Memory B cell (primary cell): ENCODE data around the gene ZNF816.
"Not testable (repeated sequence)": the region's sequence is repeated elsewhere in the genome, so short reads cannot be mapped to it uniquely, and the experiment has no call there.

Experiments used
- ATAC-seq: fragments of 150-1000 bp; cut with Tn5 transposase; 2 replicates; pipeline ENCODE4 v1.10.0; 2021; ENCODE audit warnings: low read depth, mild to moderate bottlenecking, moderate library complexity
- DNase-seq, 2 donors: peaks; one replicate each; pipeline ENCODE4 v3.0.0; 2022; ENCODE audit warnings: low spot score in 2 of 2
- H3K27ac Mint-ChIP-seq: one replicate; pipeline ENCODE4 v1.8.0; 2022; ENCODE audit warnings: mild to moderate bottlenecking, moderate library complexity, mixed read lengths
- H3K27me3 Mint-ChIP-seq: one replicate; pipeline ENCODE4 v1.8.0; 2022; ENCODE audit warnings: mixed read lengths
- H3K36me3 Mint-ChIP-seq: one replicate; pipeline ENCODE4 v1.8.0; 2022; ENCODE audit warnings: mild to moderate bottlenecking, mixed read lengths
- H3K4me1 Mint-ChIP-seq: one replicate; pipeline ENCODE4 v1.8.0; 2022; ENCODE audit warnings: mixed read lengths
- H3K4me3 Mint-ChIP-seq: one replicate; pipeline ENCODE4 v1.8.0; 2022; ENCODE audit warnings: mild to moderate bottlenecking, moderate library complexity, mixed read lengths
- H3K9me3 Mint-ChIP-seq: one replicate; pipeline ENCODE4 v1.8.0; 2022; ENCODE audit warnings: mixed read lengths

The ZNF816 gene

DNA sequence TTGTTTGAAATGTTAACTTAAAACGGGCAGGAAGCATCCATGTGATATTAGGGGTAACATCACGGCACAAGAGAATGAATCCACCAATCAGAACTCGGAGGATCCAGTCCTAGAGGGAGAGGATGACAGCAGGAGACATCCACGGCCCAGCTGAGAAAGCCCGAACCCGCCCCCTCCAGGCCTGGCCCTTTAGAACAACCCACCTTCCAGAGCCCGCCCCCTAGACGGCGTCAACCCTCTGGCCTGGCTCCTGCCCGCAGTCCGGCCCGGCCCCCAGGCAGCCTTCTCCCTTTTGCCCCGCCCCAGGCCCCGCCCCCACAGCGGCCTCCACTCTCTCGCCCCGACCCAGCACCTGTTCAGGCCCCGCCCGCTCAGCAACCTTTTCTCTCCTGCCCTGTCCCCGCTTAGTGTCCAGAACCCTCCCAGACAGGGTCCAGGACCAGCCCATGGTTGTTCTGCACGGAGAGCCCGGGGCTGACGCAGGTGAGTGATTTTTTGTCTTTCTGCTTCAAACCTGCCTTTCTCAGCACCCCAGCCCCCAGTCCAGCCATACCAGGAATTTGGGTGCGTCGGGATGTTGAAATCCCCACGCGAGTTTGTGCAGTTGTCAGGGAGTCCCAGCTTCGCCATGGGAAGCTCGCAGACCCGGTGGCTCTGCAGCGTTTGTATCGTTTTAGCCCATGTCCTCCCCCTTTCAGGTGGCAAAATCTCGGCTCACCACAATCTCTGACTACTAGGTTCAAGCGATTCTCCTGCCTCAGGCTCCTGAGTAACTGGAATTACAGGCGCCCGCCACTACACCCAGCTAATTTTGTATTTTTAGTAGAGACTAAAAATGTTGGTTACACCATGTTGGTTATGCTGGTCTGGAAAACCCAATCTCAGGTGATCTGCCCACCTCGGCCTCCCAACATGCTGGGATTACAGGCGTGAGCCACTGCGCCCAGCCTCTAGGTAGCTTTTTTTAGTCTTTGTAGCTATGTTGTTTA, 16.1 kb downstream of the ZNF816 start:
- H3K9me3 Mint-ChIP-seq = peaks cover 10% of the 10 kb centered on the region
- peaks cover 3% of the 10 kb centered on the region for H3K4me1 Mint-ChIP-seq

DNA sequence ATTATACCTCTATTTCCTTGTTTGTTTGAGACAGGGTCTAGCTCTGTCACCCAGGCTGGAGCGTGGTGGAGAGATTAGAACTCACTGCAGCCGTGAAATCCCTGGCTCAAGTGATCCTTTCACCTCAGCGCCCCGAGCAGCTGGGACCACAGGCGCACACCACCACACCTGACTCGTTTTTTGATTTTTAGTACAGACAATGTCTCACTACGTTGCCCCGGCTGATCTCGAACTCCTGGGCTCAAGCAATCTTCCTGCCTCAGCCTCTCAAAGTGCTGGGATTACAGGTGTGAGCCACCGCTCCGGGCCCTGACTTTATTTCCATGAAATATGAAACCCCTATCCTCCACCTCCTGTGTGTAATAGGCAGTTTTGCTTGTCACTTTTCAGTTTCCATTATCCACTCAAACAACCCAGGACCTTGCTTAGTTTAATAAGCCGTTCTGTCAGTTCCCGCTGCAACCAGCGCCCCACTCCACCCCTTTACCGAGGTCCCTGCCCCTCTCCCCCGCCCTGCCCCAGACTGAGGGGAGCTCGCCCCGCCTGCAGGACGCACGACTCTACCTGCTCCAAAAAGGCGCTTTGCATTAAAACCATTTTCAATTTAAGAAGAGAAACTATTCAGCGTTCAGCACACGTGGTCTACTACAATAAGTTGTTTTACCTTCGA, 16.9 kb downstream of the ZNF816 start:
- DNase-seq = no peak
- no peak overlapping the region for H3K27ac Mint-ChIP-seq
- peaks cover 9% of the 10 kb centered on the region for H3K9me3 Mint-ChIP-seq
- H3K4me3 Mint-ChIP-seq = no peak overlapping the region
- no peaks in the 10 kb centered on the region for H3K27me3 Mint-ChIP-seq
- H3K4me1 Mint-ChIP-seq = peaks cover 9% of the 10 kb centered on the region
- ATAC-seq = no peak
- peaks cover 18% of the 10 kb centered on the region for H3K36me3 Mint-ChIP-seq

More for the DNA sequence above, 16.1 kb downstream of the ZNF816 start:
- Mint-ChIP-seq H3K27ac (no peak overlapping the region), H3K27me3 (no peaks in the 10 kb centered on the region), H3K36me3 (peaks cover 24% of the 10 kb centered on the region), H3K4me3 (no peak overlapping the region)
- ATAC-seq (no peak), DNase-seq (no peak)

GRCh38 chr19:52944703-52945493, 17.8 kb downstream of the ZNF816 start:
- not testable (repeated sequence) for H3K27ac Mint-ChIP-seq, H3K4me3 Mint-ChIP-seq, H3K36me3 Mint-ChIP-seq, DNase-seq, H3K9me3 Mint-ChIP-seq, H3K27me3 Mint-ChIP-seq, ATAC-seq, H3K4me1 Mint-ChIP-seq

- Mint-ChIP-seq H3K4me1 (peaks cover 9% of the 10 kb centered on the region), H3K27me3 (no peaks in the 10 kb centered on the region), H3K9me3 (peaks cover 1% of the 10 kb centered on the region), H3K27ac (no peak overlapping the region), H3K4me3 (no peak overlapping the region), H3K36me3 (peaks cover 4% of the 10 kb centered on the region)
- no peak for DNase-seq
- no peak for ATAC-seq
Measured at GRCh38 chr19:52943884-52944643, 18.6 kb downstream of the ZNF816 start.

DNA sequence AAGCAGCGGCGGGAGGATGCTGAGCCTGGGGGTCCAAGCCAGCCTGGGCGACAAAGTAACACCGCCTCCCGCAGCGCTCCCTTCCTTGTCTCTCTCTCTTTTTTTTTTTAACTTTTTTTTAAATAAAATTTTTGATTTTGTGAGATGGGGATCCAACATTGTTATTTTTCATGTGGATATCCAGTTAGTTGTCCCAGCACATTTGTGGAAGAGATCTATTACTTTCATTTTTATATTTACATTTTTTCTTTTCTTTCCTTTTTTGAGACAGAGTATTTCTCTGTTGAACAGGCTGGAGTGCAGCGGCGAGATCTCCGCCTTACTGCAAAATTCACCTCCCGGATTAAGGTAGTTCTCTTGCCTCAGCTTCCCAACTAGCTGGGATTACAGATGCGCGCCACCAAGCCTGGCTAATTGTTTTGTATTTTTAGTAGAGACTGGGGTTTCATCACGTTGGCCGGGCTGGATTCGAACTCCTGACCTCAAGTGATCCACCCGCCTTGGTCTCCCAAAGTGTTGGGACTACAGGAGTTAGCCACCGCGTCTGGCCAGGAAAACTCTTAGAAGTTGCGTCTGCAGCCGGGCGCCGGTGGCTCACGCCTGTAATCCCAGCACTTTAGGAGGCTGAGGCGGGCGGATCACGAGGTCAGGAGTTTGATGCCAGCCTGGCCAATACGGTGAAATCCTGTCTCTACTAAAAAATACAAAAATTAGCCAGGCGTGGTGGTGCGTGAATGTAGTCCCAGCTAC, 19.4 kb downstream of the ZNF816 start:
- H3K9me3 Mint-ChIP-seq = peaks cover 1% of the 10 kb centered on the region
- no peak for DNase-seq
- H3K27me3 Mint-ChIP-seq = no peaks in the 10 kb centered on the region
- H3K4me1 Mint-ChIP-seq = peaks cover 12% of the 10 kb centered on the region
- no peak for ATAC-seq
- H3K4me3 Mint-ChIP-seq = peak overlapping the region; percentile 87
- H3K27ac Mint-ChIP-seq = no peak overlapping the region
- H3K36me3 Mint-ChIP-seq = peaks cover 9% of the 10 kb centered on the region

DNA sequence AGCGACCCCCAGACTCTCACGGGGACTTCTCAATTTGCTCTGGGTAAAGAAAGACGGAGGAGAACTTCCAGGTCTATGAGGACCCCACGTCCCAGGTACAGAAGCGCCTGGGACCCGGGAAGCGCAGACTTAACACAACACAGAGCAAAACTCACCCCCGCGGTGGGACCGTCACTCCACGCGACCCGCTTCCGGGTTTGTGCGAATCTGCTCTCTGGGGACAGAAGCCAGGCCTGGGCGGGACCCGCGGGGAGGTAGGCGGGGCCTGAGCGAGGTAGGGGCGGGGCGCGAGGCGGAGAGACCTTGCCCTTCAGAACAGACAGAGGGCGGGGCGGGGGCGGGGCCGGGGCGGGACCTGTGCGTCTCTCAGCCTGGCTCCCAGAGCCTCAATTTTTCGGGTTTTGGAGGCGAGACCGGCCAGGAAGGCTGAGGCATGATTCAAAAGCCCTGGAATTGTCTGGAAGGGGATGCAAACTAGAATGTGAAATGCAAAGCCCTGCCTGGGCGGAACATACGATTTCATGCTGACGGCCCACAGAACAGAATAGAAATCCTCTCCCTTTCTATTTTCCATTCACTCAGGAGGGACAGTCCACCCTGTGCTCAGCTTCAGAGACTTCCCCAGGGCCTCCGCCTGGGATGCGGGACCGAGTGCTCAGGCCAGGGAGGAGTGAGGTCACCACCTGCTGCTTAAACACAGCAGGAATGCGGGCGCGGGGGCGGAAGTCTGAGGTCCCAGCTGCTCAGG, 20.1 kb downstream of the ZNF816 start:
- DNase-seq (peak; percentile 99), ATAC-seq (peak; percentile 98)
- H3K27ac Mint-ChIP-seq = peak overlapping the region; percentile 49
- no peaks in the 10 kb centered on the region for H3K27me3 Mint-ChIP-seq
- peak overlapping the region; percentile 87 for H3K4me3 Mint-ChIP-seq
- H3K4me1 Mint-ChIP-seq = peaks cover 12% of the 10 kb centered on the region
- H3K36me3 Mint-ChIP-seq = peaks cover 9% of the 10 kb centered on the region
- peaks cover 1% of the 10 kb centered on the region for H3K9me3 Mint-ChIP-seq

DNA sequence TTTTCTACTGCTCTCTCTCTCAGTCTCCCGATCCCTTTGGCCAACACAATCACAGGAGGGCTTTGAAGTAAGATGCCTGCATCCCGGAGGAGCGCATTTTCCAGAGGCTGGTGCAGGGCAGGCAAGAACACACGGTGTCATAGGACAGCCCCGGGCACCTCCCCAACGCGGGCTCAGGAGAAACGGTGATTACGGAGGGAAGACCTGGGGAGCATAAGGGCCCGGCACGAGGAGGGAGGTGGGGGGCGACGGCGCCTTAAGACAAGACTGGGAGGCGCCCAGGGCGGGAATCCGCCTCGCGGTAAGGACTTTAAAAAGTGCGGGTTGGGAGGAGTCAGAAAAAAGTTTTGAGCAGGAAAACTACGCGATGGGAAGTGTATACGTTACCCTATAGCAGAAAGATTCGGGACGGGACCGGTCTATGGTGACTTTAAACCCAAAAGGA, 20.7 kb downstream of the ZNF816 start:
- DNase-seq = peak in 1 of 2 donors; percentile 14
- Mint-ChIP-seq H3K27me3 (no peaks in the 10 kb centered on the region), H3K36me3 (peaks cover 9% of the 10 kb centered on the region), H3K27ac (peak overlapping the region; percentile 49), H3K4me1 (peaks cover 14% of the 10 kb centered on the region), H3K9me3 (peaks cover 1% of the 10 kb centered on the region), H3K4me3 (peak overlapping the region; percentile 87)
- peak; percentile 27 for ATAC-seq

GRCh38 chr19:52941523-52941922, 21.2 kb downstream of the ZNF816 start:
- H3K4me1 Mint-ChIP-seq = peaks cover 18% of the 10 kb centered on the region
- H3K36me3 Mint-ChIP-seq = peaks cover 14% of the 10 kb centered on the region
- ATAC-seq, H3K27me3 Mint-ChIP-seq, DNase-seq, H3K9me3 Mint-ChIP-seq: not testable (repeated sequence)
- peak overlapping the region; percentile 49 for H3K27ac Mint-ChIP-seq
- peak overlapping the region; percentile 87 for H3K4me3 Mint-ChIP-seq

GRCh38 chr19:52940905-52941304, 21.8 kb downstream of the ZNF816 start:
- DNase-seq, H3K27me3 Mint-ChIP-seq, H3K9me3 Mint-ChIP-seq, ATAC-seq: not testable (repeated sequence)
- H3K4me1 Mint-ChIP-seq = peaks cover 19% of the 10 kb centered on the region
- H3K36me3 Mint-ChIP-seq = peaks cover 14% of the 10 kb centered on the region
- H3K27ac Mint-ChIP-seq = peak overlapping the region; percentile 49
- H3K4me3 Mint-ChIP-seq = peak overlapping the region; percentile 87

GRCh38 chr19:52938761-52939160, 23.9 kb downstream of the ZNF816 start:
- Mint-ChIP-seq H3K27ac (no peak overlapping the region), H3K9me3 (peaks cover 1% of the 10 kb centered on the region), H3K36me3 (peaks cover 14% of the 10 kb centered on the region), H3K4me1 (peaks cover 19% of the 10 kb centered on the region), H3K27me3 (no peaks in the 10 kb centered on the region), H3K4me3 (no peak overlapping the region)
- DNase-seq = no peak
- no peak for ATAC-seq

GRCh38 chr19:52936954-52937325, 25.7 kb downstream of the ZNF816 start:
- Mint-ChIP-seq H3K36me3 (peaks cover 24% of the 10 kb centered on the region), H3K9me3 (peaks cover 3% of the 10 kb centered on the region), H3K4me1 (peaks cover 19% of the 10 kb centered on the region), H3K4me3 (no peak overlapping the region), H3K27ac (no peak overlapping the region), H3K27me3 (no peaks in the 10 kb centered on the region)
- ATAC-seq = no peak
- no peak for DNase-seq
